ENCODE results near the gene ZBTB21.

GRCh38 chr21:42059141-42059540 is 49.0 kb upstream of the ZBTB21 start:
- no peak for TF ChIP-seq POLR2A (IDR thresholded peaks at IDR 0.05; ENCODE audit: low read depth, low read length)
- TF ChIP-seq TAF1 (IDR thresholded peaks at IDR 0.05; ENCODE audit: borderline replicate concordance, low read depth, low read length) = no peak
- no peak for TF ChIP-seq POLR2AphosphoS5 (IDR thresholded peaks at IDR 0.05; ENCODE audit: low read depth, low read length)

All from GM12892 (cell line).